ENCODE data around the gene GLCCI1.

DNA sequence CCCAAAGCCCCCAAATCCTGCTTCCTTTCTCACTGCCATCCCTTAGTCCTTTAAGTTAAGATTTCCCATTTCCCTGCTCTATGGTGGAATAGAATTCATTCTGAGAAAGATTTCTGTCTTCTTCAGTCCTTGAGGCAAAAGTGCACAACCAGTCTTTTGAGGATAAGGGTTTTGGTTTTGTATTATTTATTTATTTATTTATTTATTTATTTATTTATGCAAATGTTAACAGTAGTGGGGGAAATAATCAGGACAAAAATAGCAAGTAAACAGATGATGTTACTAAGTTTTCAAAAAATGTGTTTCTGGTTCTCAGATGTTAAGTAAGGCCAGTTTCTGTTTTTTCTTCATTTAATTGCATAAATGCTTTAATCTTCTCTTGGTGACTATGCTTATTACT, 84.2 kb downstream of the GLCCI1 start:
- TF ChIP-seq, protein P1, sequence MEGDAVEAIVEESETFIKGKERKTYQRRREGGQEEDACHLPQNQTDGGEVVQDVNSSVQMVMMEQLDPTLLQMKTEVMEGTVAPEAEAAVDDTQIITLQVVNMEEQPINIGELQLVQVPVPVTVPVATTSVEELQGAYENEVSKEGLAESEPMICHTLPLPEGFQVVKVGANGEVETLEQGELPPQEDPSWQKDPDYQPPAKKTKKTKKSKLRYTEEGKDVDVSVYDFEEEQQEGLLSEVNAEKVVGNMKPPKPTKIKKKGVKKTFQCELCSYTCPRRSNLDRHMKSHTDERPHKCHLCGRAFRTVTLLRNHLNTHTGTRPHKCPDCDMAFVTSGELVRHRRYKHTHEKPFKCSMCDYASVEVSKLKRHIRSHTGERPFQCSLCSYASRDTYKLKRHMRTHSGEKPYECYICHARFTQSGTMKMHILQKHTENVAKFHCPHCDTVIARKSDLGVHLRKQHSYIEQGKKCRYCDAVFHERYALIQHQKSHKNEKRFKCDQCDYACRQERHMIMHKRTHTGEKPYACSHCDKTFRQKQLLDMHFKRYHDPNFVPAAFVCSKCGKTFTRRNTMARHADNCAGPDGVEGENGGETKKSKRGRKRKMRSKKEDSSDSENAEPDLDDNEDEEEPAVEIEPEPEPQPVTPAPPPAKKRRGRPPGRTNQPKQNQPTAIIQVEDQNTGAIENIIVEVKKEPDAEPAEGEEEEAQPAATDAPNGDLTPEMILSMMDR (conservative IDR thresholded peaks at IDR 0.05; ENCODE audit: low read length): no peak
- no peak for TF ChIP-seq EZH2phosphoT487 (IDR thresholded peaks at IDR 0.05; ENCODE audit: borderline replicate concordance)
